Hair follicular keratinocyte (primary cell): Measurements from ENCODE around the gene ZNF727. TPM values are rescaled to one million over a fixed set of nuclear protein-coding genes. Genes with fewer than 3 reads are reported as not detected.

ENCODE experiments used
- total RNA-seq: library from RNA; depleted of rRNA; stranded (reverse); fragments of >200 nt; gene quantifications from 2 replicates; pipeline ENCODE4 v1.2.3, GENCODE V29; 2015

The ZNF727 gene
- total RNA-seq: 0.23 TPM in 1 of 2 replicates, not detected in the other

DNA sequence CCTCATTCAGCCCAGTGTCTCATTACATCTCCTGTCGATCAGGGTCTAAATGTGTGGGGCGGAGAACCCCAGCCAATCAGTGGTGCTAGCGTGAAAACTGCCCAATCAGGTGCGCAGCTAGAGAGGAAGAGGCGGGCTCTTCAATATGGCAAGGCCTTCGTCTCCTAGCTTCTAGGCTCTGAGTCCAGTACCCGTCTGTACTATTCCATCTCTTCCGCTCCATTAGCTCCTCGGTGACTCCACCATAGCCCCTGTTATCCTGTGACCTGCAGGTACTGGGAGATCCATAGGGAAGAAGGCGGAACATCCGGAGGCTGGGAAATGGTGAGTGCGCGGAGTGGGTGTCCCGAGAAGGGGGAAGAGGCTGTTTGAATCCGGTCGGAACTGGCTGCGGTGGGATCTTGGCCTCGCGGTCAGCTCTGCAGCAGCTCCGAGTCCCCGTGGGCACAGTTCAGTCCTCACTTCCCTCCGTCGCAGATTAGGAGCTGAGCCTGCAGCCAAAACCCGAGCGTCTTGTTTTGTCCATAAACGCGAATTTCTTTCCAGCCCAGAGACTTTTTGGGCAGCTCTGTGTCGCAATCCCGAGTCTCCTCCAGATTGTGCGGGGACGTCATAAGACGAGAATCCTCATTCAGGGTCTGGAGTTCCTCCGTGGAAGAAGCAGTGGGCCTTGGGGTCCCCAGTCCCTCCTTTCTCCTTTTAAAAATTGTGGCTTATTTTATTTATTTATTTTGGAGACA is at the start of gene ZNF727:
Gene ZNF727, plus strand, starts transcription at position 134 of the 740 bp plus-strand sequence. Its CDS starts 188 bp downstream, at position 322.

GRCh38 chr7:63998549-63998948 is 46.7 kb upstream of the ZNF727 start, which contains the start of gene ZNF722:
Gene ZNF722, plus strand, starts transcription at chr7:63998849. Its CDS starts 113 bp downstream, at chr7:63998962.

Other genes with a start within 250 kb of the ZNF727 start
- not detected in 2 replicates for gene ZNF722, start 46.6 kb upstream of the ZNF727 start, total RNA-seq
- not detected in 2 replicates for gene ZNF735, start 161.8 kb downstream of the ZNF727 start, total RNA-seq
- gene ZNF679, start 183.0 kb downstream of the ZNF727 start, total RNA-seq: not detected in 2 replicates